Fibroblast of pulmonary artery (primary cell): ENCODE results near the gene KAT6B.
"Not testable (repeated sequence)": the region's sequence is repeated elsewhere in the genome, so short reads cannot be mapped to it uniquely, and the experiment has no call there.

Experiments
- DNase-seq: peaks from one replicate; pipeline ENCODE4 v3.0.0-alpha.2; 2010; ENCODE audit warnings: low read depth
- H3K4me3 ChIP-seq: replicated peaks from 2 replicates; pipeline ENCODE4 v1.5.1; 2011; ENCODE audit warnings: low read depth, mild to moderate bottlenecking, control low read depth, low read length, moderate library complexity
- CTCF ChIP-seq: IDR thresholded peaks from 2 replicates; pipeline ENCODE4 v1.5.1; 2011; ENCODE audit warnings: mild to moderate bottlenecking, control low read depth, low read length, inconsistent platforms; ENCODE audit errors: missing control alignments

The KAT6B gene

GRCh38 chr10:75043256-75044131 is 217.1 kb downstream of the KAT6B start:
- DNase-seq = no peak
- TF ChIP-seq CTCF = no peak
- no peak overlapping the region for H3K4me3 ChIP-seq

- H3K4me3 ChIP-seq = no peak overlapping the region
- TF ChIP-seq CTCF = no peak
- DNase-seq = peak; percentile 23
Measured at GRCh38 chr10:75048669-75049098, 222.3 kb downstream of the KAT6B start.

GRCh38 chr10:75049316-75050148 is 223.1 kb downstream of the KAT6B start:
- DNase-seq = no peak
- TF ChIP-seq CTCF = no peak
- no peak overlapping the region for H3K4me3 ChIP-seq

GRCh38 chr10:75050149-75050919 is 223.9 kb downstream of the KAT6B start:
- DNase-seq = no peak
- H3K4me3 ChIP-seq = no peak overlapping the region
- no peak for TF ChIP-seq CTCF

- TF ChIP-seq CTCF = no peak
- no peak overlapping the region for H3K4me3 ChIP-seq
- DNase-seq = no peak
Measured at GRCh38 chr10:75051308-75051707, 224.9 kb downstream of the KAT6B start.

GRCh38 chr10:75055896-75056406 is 229.6 kb downstream of the KAT6B start:
- not testable (repeated sequence) for DNase-seq, H3K4me3 ChIP-seq
